Keratinocyte (primary cell): ENCODE measurements around the gene HLA-E.

Experiments
- CTCF ChIP-seq, 3 experiments: IDR thresholded peaks in 1 of 3; conservative IDR thresholded peaks in 1 of 3; optimal IDR thresholded peaks in 1 of 3; 2 replicates in 2 of 3; 3 replicates in 1 of 3; pipeline versions ENCODE3 to v1.5.1; 2011; ENCODE audit warnings: low read length in 3 of 3, mild to moderate bottlenecking in 3 of 3, moderate library complexity in 2 of 3, control low read depth in 1 of 3, inconsistent platforms in 1 of 3; ENCODE audit not compliant: insufficient read depth in 2 of 3; ENCODE audit errors: extremely low read depth in 1 of 3
- EZH2 ChIP-seq: IDR thresholded peaks from one replicate; pipeline ENCODE4 v1.6.1; 2012; ENCODE audit warnings: inconsistent platforms, mild to moderate bottlenecking, low read length, moderate library complexity

- TF ChIP-seq CTCF (optimal IDR thresholded peaks at IDR 0.05 in 1 of 3, IDR thresholded peaks at IDR 0.05 in 1 of 3, conservative IDR thresholded peaks at IDR 0.05 in 1 of 3; ENCODE audit: extremely low read depth in 1 of 3, insufficient read depth in 2 of 3, low read length in 3 of 3) (no peak), EZH2 (no peak)
Measured at GRCh38 chr6:30497714-30498113, 8.4 kb downstream of the HLA-E start.
